Measurements from ENCODE around the gene CST11.
"Not testable (repeated sequence)": the region's sequence is repeated elsewhere in the genome, so short reads cannot be mapped to it uniquely, and the experiment has no call there.

The CST11 gene, protein sequence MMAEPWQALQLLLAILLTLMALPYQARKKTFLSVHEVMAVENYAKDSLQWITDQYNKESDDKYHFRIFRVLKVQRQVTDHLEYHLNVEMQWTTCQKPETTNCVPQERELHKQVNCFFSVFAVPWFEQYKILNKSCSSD

GRCh38 chr20:23452776-23453175 is at the start of gene CST11:
CST11 (minus strand) TSS chr20:23452876; CDS start chr20:23452811, 65 bp downstream.
- no peak for DNase-seq (ENCODE audit: low read depth, low spot score)

GRCh38 chr20:23501926-23502325 is 49.2 kb upstream of the CST11 start:
- DNase-seq (ENCODE audit: low read depth, low spot score), result no peak

- no peak for DNase-seq (ENCODE audit: low read depth, low spot score)
Measured at GRCh38 chr20:23497536-23497935, 44.9 kb upstream of the CST11 start.

- DNase-seq (ENCODE audit: low read depth, low spot score), result no peak
Measured at GRCh38 chr20:23493172-23493772, 40.6 kb upstream of the CST11 start.

DNA sequence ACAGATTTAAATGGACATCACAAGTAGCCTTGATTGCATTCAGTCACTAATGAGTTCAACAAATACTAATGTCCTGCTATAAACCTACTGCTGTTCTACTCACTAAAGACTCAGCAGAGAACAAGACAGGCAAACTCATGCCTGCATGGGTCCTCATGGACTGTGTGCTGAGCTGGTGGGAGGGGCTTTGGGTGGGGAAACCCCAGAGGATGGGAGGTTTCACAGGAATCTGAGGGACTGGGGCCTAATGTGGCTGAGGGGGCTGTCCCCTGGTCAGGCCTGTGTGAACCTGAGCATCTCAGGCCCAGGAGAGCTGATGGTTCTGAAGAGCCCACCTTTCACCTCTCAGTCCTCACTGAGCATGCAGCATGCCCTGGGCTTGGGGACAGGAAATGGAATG is 39.6 kb upstream of the CST11 start:
- no peak for DNase-seq (ENCODE audit: low read depth, low spot score)

GRCh38 chr20:23490817-23491216 is 38.1 kb upstream of the CST11 start, which contains the start of gene CST8:
CST8 (plus strand) TSS chr20:23491117; CDS start chr20:23491668, 551 bp downstream.
- DNase-seq (ENCODE audit: low read depth, low spot score), result no peak

GRCh38 chr20:23488996-23489395 is 36.3 kb upstream of the CST11 start:
- no peak for DNase-seq (ENCODE audit: low read depth, low spot score)

DNA sequence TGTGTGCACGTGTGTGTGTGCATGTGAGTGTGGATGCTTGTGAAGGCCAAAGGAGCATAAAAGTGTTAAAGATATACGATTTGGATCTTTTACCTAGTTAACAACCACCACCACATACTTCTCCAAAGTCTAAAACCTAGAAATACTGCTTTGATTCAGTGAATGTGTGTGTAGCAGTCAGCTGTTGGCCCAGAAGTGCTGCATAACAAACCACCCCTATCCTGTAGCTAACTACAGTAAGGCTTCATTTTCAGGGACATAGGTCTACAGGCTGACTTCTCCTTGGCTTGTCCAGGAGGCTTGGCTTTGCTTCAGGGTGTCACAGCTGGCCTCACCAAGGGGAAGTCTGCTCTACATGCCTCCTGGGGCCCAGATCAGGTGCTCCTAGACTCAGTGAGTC is 35.8 kb upstream of the CST11 start:
- DNase-seq (ENCODE audit: low read depth, low spot score), result no peak

DNA sequence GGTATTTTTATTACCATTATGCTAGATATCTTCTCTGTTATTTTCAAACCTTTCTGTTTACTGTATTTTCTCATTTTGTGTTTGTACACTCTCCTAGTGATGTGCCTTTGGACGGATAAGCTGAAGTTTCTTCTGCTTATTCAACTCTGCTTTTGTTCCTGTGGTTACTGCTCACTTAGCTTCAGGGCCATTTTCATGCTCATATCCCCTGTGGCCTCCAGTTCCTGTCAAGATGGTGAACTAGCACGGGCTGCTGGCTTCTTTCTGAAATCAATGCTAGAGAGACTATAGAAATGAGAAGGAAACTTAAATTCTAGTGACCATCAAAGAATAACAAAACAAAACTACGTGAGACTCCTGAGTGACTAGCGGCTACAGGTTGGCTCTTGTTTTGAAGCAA is 31.4 kb upstream of the CST11 start:
- DNase-seq (ENCODE audit: low read depth, low spot score), result no peak

DNA sequence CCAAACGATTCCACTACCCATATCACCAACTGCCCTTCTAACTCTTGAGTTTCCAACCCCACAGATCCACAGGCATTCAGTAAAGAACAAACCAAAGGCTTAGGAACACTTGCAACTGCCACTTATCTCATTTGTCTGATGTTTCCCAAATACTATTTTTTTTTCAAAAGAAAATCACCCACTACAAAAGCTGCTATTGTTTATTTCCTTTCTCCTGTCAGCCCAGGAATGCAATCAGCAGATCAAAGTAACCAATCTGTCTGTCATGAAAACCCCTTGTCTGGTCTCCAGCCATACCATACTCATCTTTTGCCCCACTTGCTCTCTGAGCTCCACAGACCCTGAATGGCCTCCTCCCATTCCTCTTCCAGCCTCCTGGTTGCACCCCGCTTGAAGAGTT is 29.5 kb upstream of the CST11 start:
- DNase-seq (ENCODE audit: low read depth, low spot score), result no peak

- DNase-seq (ENCODE audit: low read depth, low spot score), result no peak
Measured at GRCh38 chr20:23479043-23479442, 26.4 kb upstream of the CST11 start.

DNA sequence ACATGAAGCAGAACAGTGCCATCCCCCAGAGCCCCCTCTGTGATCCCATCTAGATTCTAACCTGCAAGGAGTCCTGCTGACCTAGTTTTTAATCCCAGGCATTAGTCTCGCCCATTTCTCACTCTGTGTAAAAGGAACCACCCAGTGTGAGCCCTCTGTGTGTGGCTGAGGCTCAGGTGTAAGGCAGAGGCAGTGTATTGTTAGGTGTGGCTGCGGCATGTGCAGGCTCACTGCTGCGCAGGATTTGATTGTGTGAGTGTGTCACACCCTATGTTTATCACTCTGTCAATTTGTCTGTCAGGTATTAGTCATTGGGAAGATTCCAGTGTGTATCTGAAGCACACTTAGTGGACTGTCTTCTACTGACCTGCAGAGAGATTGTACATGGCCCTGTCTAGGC is 24.5 kb upstream of the CST11 start:
- no peak for DNase-seq (ENCODE audit: low read depth, low spot score)

GRCh38 chr20:23476015-23476754 is 23.5 kb upstream of the CST11 start:
- DNase-seq (ENCODE audit: low read depth, low spot score), result no peak

- DNase-seq (ENCODE audit: low read depth, low spot score), result no peak
Measured at GRCh38 chr20:23475395-23475794, 22.7 kb upstream of the CST11 start.

DNA sequence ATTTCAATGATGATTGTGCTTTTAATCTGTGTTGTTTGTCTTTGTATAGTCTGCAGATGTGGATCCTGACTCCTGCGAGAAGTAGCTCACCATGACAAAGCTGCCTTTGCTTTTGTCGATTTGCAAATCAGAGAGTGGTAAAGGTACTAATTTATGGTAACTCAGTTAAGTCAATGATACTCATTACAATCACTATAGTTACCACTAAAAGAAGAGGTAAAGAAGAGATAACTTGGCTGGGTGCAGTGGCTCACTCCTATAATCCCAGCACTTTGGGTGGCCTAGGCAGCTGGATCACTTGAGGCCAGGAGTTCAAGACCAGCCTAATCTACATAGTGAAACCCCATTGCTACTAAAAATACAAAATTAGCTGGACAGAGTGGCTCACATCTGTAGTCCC is 20.6 kb upstream of the CST11 start:
- not testable (repeated sequence) for DNase-seq (ENCODE audit: low read depth, low spot score)

DNA sequence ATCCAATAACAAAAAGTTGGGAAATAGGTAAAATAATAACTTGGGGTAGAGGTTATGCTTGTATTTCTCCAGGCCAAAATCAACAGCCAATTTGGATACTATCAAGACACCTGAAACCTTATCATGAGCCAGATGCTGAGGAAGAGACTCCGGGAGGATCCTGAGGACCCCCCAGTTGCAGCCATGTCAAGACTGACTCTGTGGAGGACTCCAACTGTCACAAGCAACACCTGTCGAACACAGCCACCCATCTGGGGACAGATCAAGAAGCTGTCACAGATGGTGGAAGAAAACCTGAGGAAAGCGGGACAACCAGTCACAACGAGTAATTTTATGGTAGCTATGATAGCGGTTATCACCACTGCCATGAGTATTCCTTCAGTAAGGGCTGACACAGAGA is 19.6 kb upstream of the CST11 start:
- DNase-seq (ENCODE audit: low read depth, low spot score), result not testable (repeated sequence)

DNA sequence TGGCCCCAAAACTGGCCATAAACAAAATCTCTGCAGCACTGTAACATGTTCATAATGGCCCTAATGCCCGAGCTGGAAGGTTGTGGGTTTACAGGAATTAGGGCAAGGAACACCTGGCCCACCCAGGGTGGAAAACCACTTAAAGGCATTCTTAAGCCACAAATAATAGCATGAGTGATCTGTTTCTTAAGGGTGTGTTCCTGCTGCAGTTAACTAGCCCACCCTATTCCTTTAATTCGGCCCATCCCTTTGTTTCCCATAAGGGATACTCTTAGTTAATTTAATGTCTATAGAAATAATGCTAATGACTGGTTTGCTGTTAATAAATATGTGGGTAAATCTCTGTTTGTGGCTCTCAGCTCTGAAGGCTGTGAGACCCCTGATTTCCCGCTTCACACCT is 14.3 kb upstream of the CST11 start:
- DNase-seq (ENCODE audit: low read depth, low spot score), result not testable (repeated sequence)

GRCh38 chr20:23461180-23461579 is 8.5 kb upstream of the CST11 start:
- no peak for DNase-seq (ENCODE audit: low read depth, low spot score)

DNA sequence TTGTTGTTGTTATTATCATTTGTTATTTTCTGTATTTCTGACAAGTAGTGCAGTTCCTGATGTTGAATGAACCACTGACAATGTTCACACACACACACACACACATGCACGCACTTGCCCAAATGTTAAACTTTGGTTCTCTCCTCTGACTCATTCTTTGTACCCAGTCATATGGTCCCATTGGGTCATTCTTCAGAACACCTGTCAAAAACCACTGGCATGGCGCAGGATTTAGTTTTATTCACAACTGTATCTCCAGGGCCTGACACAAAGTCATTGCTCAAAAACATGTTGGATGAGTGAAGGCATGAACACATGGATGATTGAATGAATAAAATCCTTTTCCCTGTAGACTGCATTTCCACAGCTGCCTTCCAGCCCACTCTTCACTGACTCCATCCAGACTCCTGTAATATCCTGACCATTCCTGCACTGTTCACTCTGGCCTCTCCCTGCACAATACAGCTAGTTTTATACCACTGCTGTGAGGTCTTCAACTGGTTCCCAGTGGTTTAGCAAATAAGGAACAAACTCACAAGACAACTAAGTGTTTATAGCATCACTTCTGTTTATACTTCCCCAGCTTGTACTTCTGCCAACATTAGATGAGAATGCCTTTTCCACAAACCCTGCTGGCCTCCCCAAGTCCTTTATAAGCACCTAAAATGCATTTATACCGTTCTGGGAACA is 6.9 kb upstream of the CST11 start:
- DNase-seq (ENCODE audit: low read depth, low spot score), result no peak

DNA sequence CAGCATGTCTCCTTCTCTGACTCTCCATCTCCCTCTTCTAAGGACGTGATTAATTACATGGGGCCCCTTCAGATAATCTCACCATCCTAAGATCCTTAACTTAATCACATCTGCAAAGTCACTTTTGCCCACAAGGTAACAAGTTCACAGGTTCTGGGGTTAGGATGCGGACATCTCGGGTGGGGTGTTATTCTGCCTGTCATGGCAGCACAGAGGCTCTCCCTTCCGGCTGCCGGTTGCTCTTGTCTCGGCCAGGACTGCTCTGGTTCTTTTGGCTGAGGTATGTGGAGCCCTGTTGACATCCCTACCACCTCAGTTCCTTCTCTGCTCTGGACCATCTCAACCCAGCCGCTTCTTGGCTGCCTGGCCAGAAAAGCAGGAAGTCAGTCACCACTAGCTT is 4.2 kb upstream of the CST11 start:
- DNase-seq (ENCODE audit: low read depth, low spot score), result no peak

DNA sequence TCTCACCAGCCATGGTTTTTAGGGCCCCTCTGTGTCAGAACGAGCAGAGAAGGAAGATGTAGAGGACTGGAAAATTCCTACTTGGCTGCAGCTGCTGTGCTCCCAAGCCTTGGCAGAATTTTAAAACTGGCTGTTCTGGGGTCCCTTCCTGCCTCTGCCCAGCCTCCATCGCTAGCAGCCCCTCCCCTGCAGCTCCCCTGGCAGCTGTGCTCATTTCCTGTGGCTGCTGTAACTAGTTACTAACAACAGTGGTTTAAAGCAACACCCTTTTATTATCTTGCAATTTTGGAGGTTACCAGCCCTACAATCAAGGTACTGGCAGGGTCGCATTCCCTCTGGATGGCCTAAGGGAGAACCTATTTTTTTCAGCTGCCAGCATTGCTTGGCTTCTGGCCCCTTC is 3.7 kb upstream of the CST11 start:
- DNase-seq (ENCODE audit: low read depth, low spot score), result no peak

- DNase-seq (ENCODE audit: low read depth, low spot score), result no peak
Measured at GRCh38 chr20:23455639-23456038, 3.0 kb upstream of the CST11 start.

- no peak for DNase-seq (ENCODE audit: low read depth, low spot score)
Measured at GRCh38 chr20:23454816-23455215, 2.1 kb upstream of the CST11 start.

Measured in activated CD4-positive, CD25-positive, alpha-beta regulatory T cell treated with anti-CD3 and anti-CD28 coated beads, Interleukin-2, amount 50 U/mL, for 16 hours (primary cell).